Measurements from ENCODE around the gene WNT7B.

WNT7B gene

GRCh38 chr22:45977003-45977411 is at the start of gene WNT7B:
WNT7B (minus strand) TSS chr22:45977162; CDS start chr22:45976754, 408 bp downstream.
- DNase-seq (ENCODE audit: low read depth in 2 of 2): no peak

- DNase-seq (ENCODE audit: low read depth in 2 of 2): no peak
These were observed 49.3 kb upstream of the WNT7B start for GRCh38 chr22:46025973-46026898.

DNA sequence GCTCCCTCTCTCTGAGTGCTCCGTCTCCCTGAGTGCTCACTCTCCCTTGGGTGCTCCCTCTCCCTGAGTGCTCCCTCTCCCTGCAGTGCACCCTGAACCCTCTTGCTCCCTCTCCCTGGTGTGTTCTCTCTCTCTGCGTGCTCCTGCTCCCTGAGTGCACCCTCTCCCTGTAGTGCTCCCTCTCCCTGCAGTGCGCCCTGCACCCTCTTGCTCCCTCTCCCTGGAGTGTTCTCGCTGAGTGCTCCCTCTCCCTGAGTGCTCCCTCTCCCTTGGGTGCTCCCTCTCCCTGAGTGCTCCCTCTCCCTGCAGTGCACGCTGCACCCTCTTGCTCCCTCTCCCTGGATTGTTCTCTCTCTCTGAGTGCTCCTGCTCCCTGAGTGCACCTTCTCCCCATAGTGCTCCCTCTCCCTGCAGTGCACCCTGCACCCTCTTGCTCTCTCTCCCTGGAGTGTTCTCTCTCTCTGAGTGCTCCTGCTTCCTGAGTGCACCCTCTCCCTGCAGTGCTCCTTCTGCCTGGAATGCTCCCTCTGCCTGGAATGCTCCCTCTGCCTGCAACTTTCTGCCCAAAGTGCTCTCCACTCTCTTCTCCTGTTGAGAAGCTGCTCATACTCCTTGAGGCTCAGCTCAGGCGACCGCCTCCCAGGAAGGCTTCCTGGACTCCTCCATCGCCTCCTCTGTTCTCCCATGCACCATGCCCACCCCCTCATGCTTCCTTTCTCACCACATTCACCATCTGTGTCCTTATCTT is 48.4 kb upstream of the WNT7B start:
- DNase-seq (ENCODE audit: low read depth in 2 of 2): no peak

GRCh38 chr22:46024136-46024840 is 47.3 kb upstream of the WNT7B start:
- DNase-seq (ENCODE audit: low read depth in 2 of 2): no peak

- DNase-seq (ENCODE audit: low read depth in 2 of 2): no peak
These were observed 46.6 kb upstream of the WNT7B start for GRCh38 chr22:46023558-46023981.

GRCh38 chr22:46022881-46023512 is 46.0 kb upstream of the WNT7B start:
- no peak for DNase-seq (ENCODE audit: low read depth in 2 of 2)

- DNase-seq (ENCODE audit: low read depth in 2 of 2): no peak
These were observed 44.6 kb upstream of the WNT7B start for GRCh38 chr22:46021577-46021976.

- no peak for DNase-seq (ENCODE audit: low read depth in 2 of 2)
These were observed 42.4 kb upstream of the WNT7B start for GRCh38 chr22:46019351-46019750.

DNA sequence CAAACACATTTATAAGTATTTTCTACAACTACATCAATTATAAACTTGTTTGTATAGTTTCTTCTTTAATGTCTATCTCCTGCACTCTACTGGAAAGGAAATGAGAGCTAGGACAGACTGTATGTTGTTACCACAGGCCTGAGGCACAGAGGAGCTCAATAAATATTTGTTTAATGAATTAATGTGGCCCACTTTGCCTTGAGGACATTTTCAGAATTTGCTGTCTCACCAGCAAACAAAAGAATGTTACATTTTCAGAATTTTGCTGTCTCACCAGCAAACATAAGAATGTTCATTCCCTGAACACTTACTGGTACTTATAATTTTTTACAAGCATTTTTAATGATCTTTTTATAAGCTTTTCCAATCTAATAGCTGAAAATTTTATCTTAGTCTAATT is 41.9 kb upstream of the WNT7B start:
- no peak for DNase-seq (ENCODE audit: low read depth in 2 of 2)

GRCh38 chr22:46017166-46017565 is 40.2 kb upstream of the WNT7B start:
- DNase-seq (ENCODE audit: low read depth in 2 of 2): no peak

DNA sequence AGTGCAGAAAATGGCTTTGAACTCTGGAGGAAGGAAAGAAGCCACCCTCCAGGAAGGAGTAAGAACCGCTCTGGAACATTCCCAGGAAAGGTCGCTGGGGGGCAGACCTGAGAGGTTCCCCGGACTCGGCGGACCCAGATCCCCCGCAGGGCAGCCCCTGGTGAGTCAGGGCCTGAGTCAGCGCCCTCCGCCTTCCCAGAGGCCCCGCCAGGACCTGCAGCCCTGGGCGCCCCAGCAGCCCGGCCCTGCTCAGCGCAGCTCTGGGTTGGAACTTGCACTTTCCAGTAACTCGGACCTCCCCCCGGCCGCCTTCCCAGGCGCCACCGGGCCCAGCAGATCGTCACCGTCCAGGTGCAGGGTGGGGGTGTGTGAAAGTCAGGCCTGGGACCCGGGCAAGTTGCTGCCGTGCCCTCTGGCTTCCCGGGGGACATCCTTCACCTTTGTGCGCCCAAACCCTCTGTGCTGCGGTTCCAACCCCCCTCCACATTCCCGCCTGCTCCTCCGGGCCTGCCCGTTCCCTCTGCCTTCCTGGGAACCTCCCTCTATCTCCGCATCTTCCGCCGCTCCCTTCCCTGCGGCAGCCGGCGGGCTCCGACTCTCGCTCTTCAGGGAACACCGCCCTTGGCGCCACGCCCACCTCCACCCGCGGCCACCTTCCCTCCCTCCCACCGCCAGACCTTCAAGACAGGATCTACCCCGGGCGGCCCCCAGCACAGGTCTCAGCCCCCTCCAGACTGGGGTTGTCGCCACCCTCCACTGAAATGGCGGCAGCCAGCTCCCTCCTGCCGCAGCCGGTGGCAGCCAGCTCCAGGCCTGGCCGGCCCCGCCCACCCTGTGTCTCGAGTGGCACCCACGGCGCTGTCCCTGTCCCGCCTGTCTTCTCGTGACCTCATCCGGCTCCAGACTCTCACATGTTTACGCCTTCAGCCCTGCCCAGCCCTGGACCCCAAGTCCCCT is 36.8 kb upstream of the WNT7B start:
- peak; percentile 76 to 90 for DNase-seq (ENCODE audit: low read depth in 2 of 2)

GRCh38 chr22:46012881-46013281 is 35.9 kb upstream of the WNT7B start:
- no peak for DNase-seq (ENCODE audit: low read depth in 2 of 2)

DNA sequence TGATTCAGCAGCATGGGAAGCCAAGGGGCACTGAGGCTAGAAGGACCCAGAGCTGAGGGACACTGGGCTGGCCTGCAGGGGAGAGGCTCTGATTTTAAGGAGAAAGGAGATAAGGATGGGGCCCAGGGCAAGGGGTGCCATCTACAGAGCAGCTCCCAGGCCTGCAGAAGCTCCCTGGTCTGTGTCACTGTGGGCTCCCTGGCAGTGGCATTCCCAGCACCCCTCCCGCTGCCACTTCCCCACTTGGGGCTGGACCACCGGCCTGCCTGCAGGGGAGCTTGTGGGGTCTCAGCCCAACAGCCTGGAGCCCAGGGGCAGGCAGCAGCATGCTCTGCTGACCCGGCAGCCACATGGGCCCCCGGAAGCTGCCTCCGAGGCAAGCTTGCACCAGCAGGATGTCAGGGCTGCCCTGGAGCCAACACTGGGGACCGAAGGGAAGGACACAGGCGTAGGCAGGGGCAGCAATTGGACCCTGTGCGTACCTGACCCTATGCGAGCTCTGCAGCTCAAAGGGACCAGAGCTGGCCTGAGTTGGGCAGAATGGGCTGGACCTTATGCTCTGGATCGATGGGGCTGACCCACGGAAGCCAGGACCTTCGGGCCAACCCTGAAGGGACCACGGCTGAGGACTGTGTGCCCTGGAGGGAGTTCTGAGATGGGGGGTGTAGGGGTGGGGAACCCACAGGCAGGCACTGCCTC is 35.4 kb upstream of the WNT7B start:
- no peak for DNase-seq (ENCODE audit: low read depth in 2 of 2)

DNA sequence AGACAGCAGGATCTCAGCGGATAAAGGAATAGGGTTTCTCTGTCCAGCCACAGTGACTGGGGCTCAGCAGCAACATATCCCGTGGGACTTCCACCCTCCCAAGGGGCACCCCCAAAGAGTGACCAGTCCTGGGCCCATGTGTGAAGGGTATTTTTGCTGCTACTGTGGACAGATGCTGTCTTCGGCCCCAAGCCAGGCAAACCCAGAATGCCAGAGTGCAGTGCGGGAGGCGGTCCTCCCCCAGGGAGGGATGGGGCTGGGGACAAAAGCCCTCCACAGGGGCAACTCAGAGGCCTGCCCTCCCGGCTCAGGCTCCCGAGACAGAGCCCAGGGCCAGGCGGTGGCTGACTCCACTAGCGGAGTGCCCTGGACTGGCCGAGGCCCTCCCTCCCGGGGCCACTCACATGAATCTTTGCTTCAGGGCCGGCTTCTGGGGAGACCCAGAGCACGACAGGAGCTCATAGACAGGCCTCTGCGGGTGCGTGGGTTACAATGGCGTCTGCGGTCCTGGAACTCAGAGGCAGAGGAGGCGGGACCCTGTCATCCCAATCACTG is 34.7 kb upstream of the WNT7B start:
- no peak for DNase-seq (ENCODE audit: low read depth in 2 of 2)

DNA sequence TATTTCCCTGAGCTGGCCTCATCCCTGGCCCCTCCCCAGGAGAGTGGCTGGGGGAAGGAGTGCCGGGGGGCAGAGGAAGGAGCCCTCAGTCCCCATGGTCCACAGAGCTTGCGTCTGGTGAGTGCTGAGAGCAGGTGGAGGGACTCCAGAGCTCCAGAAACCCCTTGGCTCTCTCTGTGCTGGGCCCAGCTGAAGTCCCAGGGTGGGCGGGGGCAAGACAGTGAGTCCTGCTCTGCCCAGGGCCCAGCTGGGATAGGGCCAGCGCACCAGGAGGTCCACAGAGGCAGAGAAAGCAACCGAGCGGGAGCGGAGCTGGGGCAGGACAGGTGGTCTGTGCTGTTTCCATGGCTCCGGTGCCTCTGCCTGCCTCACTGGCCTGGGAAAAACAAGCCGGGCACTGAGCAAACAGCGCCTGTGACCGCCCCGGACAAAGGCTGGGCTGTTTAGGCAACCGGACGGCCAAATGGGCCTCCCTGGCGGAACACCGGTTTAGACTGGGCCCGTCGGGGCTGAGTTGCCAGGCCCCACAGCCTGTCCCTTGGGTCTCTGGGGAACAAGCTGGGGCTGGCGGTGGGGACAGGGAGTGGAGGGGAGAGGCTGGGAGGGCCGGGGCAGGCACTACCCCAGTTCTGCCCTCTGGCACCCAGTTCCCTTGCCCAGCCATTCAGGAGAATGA is 34.1 kb upstream of the WNT7B start:
- DNase-seq (ENCODE audit: low read depth in 2 of 2): no peak

DNA sequence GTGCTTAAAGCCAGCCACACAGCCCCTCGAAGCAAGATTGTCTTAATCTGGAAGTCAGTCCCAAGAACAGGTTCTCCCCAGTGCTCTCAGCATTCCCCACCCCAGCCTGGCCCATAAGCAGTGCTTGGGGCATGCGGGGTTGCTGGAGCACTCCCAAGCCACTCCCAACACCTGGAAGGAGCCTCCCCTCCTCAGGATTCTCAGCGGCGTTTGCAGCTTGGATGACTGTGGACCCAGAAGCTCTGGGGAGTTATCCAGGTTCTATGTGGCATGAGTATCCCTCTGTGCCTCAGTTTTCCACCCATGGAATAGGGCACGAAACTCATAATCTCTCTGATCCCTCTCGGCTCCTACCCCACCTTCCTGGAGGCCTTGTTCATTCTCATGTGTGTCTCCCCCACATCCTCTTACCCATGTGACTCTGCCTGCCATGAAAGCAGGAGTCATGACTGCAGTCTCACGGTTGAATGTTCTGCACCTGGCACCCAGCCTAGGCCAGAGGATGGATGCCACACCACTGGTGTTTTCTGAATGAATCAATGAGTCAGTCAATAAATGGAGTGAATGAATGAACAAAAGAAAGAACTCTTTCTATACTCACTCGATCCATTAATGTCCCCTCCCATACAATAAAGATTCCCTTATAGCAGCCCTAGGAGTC is 33.4 kb upstream of the WNT7B start:
- DNase-seq (ENCODE audit: low read depth in 2 of 2): no peak

- DNase-seq (ENCODE audit: low read depth in 2 of 2): no peak
These were observed 32.8 kb upstream of the WNT7B start for GRCh38 chr22:46009730-46010129.

- DNase-seq (ENCODE audit: low read depth in 2 of 2): no peak
These were observed 32.1 kb upstream of the WNT7B start for GRCh38 chr22:46008836-46009596.
